Testis (tissue), 3 donors: ENCODE measurements around the gene EPDR1. TPM values are rescaled to one million over a fixed set of nuclear protein-coding genes. Genes with fewer than 3 reads are reported as not detected.

Source experiments
- DNase-seq: peaks from one replicate; pipeline ENCODE4 v3.0.0-alpha.2; 2019
- H3K27ac ChIP-seq, 2 donors: fragments of 200-600 bp; sonication (generic); one replicate each; pipeline ENCODE4 v1.5.1; 2019
- H3K27me3 ChIP-seq: fragments of 200-600 bp; sonication (generic); one replicate; pipeline ENCODE4 v1.5.1; 2019
- H3K36me3 ChIP-seq: fragments of 200-600 bp; sonication (generic); one replicate; pipeline ENCODE4 v1.5.1; 2017; ENCODE audit warnings: low read depth; ENCODE audit errors: missing control alignments
- H3K4me1 ChIP-seq: fragments of 200-600 bp; sonication (generic); one replicate; pipeline ENCODE4 v1.5.1; 2019
- H3K4me3 ChIP-seq, 2 donors: fragments of 200-600 bp; sonication (generic); one replicate each; pipeline ENCODE4 v1.5.1; 2017 to 2019
- H3K9me3 ChIP-seq: fragments of 200-600 bp; sonication (generic); one replicate; pipeline ENCODE4 v1.5.1; 2017
- POLR2A ChIP-seq: fragments of 450-650 bp; IDR thresholded peaks from one replicate; pipeline ENCODE4 v1.6.1; 2017; ENCODE audit warnings: antibody characterized with exemption, mild to moderate bottlenecking, moderate library complexity
- WGBS, 2 donors: methylation state at CpG; one replicate each; pipeline ENCODE4 v1.1.5; 2018; 5-methylcytosine and 5-hydroxymethylcytosine counted together
- intact Hi-C: fragments of 100-400 bp; cut with DNase I; formaldehyde crosslinking; loops from one replicate; pipeline ENCODE4 v1.15.1; 2023; ENCODE audit warnings: low total_unique reads
- polyA plus RNA-seq: library from polyadenylated mRNA; stranded (reverse); fragments of 350-450 nt; fragmentation: Illumina TruSeq; extraction: RNeasy Lipid Tissue Mini Kit (QIAGEN cat#74804); gene quantifications from one replicate; pipeline ENCODE4 v1.2.3, GENCODE V29; 2014; ENCODE audit warnings: low read depth, low replicate concordance; ENCODE audit not compliant: insufficient read depth
- total RNA-seq, 2 donors: library from RNA; depleted of rRNA; stranded (reverse); fragments of >200 nt; gene quantifications; one replicate each; pipeline ENCODE4 v1.2.3, GENCODE V29; 2016
- TF ChIP-seq, protein P1 (sequence below), 3 experiments: fragments of 450-650 bp in 2 of 3; fragments of 200-600 bp in 1 of 3; sonication (generic) in 1 of 3; IDR thresholded peaks; one replicate each; pipeline ENCODE4 v1.5.1; 2016 to 2019; ENCODE audit warnings: antibody characterized with exemption in 3 of 3, mild to moderate bottlenecking in 2 of 3, moderate library complexity in 1 of 3

Gene EPDR1
- total and polyA plus RNA-seq, 3 donors from 2014 or later = 30.4 to 34.8 (median 33.9) TPM

DNA sequence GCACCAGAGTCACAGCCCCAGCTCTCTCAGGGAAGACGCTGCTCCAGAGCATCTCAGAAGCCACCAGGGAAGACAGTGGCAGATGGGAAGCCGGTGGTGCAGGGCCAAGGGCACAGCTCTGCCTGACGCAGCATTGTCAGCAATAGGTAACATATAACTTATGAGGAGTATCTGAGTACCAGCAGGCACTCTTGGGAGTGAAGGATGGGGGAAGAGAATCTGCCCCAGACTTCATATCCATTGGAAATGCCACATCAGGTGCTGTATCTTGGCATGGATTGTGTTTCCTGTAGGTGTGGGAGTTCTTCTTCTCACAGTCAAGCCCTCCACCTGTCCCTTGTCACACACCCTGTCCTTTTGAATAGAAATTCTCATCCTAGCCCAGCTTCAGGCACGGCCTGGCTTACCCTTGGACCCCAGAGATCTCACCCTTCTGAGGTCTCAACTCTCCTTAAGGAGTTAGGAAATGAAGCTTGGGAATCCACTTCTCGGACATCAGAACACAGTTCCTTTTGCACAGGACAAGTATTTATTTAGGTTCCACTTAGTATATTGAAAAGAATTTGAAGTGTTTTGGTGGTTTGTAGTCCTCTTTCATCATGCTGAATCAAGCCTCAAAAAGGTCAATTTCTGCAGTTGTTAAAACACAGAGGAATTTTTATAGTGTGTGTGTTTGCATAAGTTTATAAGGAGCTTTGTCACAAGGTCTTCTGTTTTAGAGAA is 9.9 kb downstream of the EPDR1 start:
- intact Hi-C loops = no loop called here
- no peak for DNase-seq
- peaks cover 23% of the 10 kb centered on the region for H3K4me1 ChIP-seq
- H3K9me3 ChIP-seq = no peaks in the 10 kb centered on the region
- H3K27ac ChIP-seq = peak overlapping the region; percentile 11 to 19
- no peaks in the 10 kb centered on the region for H3K27me3 ChIP-seq
- no peaks in the 10 kb centered on the region for H3K36me3 ChIP-seq
- TF ChIP-seq, protein P1, sequence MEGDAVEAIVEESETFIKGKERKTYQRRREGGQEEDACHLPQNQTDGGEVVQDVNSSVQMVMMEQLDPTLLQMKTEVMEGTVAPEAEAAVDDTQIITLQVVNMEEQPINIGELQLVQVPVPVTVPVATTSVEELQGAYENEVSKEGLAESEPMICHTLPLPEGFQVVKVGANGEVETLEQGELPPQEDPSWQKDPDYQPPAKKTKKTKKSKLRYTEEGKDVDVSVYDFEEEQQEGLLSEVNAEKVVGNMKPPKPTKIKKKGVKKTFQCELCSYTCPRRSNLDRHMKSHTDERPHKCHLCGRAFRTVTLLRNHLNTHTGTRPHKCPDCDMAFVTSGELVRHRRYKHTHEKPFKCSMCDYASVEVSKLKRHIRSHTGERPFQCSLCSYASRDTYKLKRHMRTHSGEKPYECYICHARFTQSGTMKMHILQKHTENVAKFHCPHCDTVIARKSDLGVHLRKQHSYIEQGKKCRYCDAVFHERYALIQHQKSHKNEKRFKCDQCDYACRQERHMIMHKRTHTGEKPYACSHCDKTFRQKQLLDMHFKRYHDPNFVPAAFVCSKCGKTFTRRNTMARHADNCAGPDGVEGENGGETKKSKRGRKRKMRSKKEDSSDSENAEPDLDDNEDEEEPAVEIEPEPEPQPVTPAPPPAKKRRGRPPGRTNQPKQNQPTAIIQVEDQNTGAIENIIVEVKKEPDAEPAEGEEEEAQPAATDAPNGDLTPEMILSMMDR (IDR thresholded peaks at IDR 0.05) = no peak
- no peak for TF ChIP-seq POLR2A
- 73 to 84% methylated on average over 2 to 5 of the region's 5 CpGs for WGBS, 2 donors
- no peak overlapping the region for H3K4me3 ChIP-seq

- no peaks in the 10 kb centered on the region for H3K27me3 ChIP-seq
- no peaks in the 10 kb centered on the region for H3K36me3 ChIP-seq
- intact Hi-C loops = no loop called here
- no peak for TF ChIP-seq POLR2A
- TF ChIP-seq, protein P1 (IDR thresholded peaks at IDR 0.05) = no peak
- H3K27ac ChIP-seq = no peak overlapping the region
- DNase-seq = no peak
- H3K4me3 ChIP-seq = no peak overlapping the region
- no peaks in the 10 kb centered on the region for H3K9me3 ChIP-seq
- H3K4me1 ChIP-seq = peaks cover 19% of the 10 kb centered on the region
- WGBS, 2 donors = 71 to 73% methylated on average over 2 of the region's 2 CpGs
These were observed 12.1 kb downstream of the EPDR1 start for GRCh38 chr7:37932543-37932942.

GRCh38 chr7:37933018-37933566 is 12.7 kb downstream of the EPDR1 start:
- no peak overlapping the region for H3K27ac ChIP-seq

DNA sequence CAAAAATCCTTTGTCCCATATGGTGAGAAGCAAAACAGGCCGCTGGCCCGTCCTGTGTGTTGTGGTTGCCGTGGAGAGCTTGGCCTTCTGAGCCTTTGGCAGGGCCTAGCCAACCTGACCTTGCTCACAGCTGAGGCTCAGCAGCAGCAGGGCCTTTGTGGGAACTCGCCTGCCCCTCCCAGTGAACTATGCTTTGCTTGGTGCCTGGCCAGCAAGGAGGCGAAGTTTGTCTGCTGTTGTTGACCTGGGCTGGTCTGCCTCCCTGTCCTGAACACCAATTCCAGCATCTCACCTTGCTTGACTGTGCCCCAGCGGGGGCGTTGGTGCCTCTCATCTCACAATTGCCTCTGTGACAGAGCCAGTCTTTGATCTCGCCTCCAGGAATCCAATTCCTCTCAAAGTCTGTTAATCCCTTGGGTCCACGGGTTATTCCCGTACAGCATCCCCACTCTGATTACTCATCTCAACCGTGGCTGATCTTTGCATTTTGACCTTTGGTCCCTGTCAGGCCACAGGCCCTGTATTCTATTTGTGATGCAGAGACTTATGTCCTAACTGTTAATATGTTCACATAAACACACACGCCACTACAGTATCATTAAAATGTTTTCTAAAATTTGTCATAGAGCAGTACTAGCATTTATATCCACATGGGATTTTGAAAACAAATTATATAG is 22.6 kb downstream of the EPDR1 start:
- 34 to 41% methylated on average over 12 of the region's 12 CpGs for WGBS, 2 donors
- Histone ChIP-seq H3K4me1 (peaks cover 20% of the 10 kb centered on the region), H3K27ac (peak overlapping the region; percentile 16 to 53), H3K27me3 (no peaks in the 10 kb centered on the region), H3K36me3 (no peaks in the 10 kb centered on the region), H3K9me3 (no peaks in the 10 kb centered on the region), H3K4me3 (no peak overlapping the region)
- intact Hi-C loops = no loop called here
- TF ChIP-seq, protein P1 (IDR thresholded peaks at IDR 0.05) = no peak
- TF ChIP-seq POLR2A = no peak
- peak; percentile 92 for DNase-seq

More at GRCh38 chr7:37933018-37933566, 12.7 kb downstream of the EPDR1 start:
- H3K4me1 ChIP-seq = peaks cover 14% of the 10 kb centered on the region
- 93% methylated on average over 9 of the region's 9 CpGs for WGBS, 2 donors
- H3K36me3 ChIP-seq = no peaks in the 10 kb centered on the region
- DNase-seq = no peak
- H3K27me3 ChIP-seq = no peaks in the 10 kb centered on the region
- no peaks in the 10 kb centered on the region for H3K9me3 ChIP-seq
- intact Hi-C loops = no loop called here
- TF ChIP-seq, protein P1 (IDR thresholded peaks at IDR 0.05) = no peak
- TF ChIP-seq POLR2A = no peak
- H3K4me3 ChIP-seq = no peak overlapping the region
